Osteocyte (in vitro differentiated cells): ENCODE measurements around the gene ZNF385B. TPM values are rescaled to one million over a fixed set of nuclear protein-coding genes. Genes with fewer than 3 reads are reported as not detected.

Experiments
- DNase-seq: peaks from one replicate; pipeline ENCODE4 v3.0.0; 2021; ENCODE audit warnings: mixed read lengths; ENCODE audit not compliant: unreplicated experiment; ENCODE audit errors: extremely low spot score
- H3K27ac Mint-ChIP-seq: one replicate; pipeline ENCODE4 v1.8.0; 2021; ENCODE audit warnings: mild to moderate bottlenecking, mixed read lengths; ENCODE audit not compliant: unreplicated experiment
- H3K27me3 Mint-ChIP-seq: one replicate; pipeline ENCODE4 v1.8.0; 2021; ENCODE audit warnings: mixed read lengths; ENCODE audit not compliant: unreplicated experiment
- H3K36me3 Mint-ChIP-seq: one replicate; pipeline ENCODE4 v1.8.0; 2021; ENCODE audit warnings: mixed read lengths; ENCODE audit not compliant: unreplicated experiment
- H3K4me1 Mint-ChIP-seq: one replicate; pipeline ENCODE4 v1.8.0; 2021; ENCODE audit warnings: mixed read lengths; ENCODE audit not compliant: unreplicated experiment
- H3K4me3 Mint-ChIP-seq: one replicate; pipeline ENCODE4 v1.8.0; 2021; ENCODE audit warnings: mild to moderate bottlenecking, moderate library complexity, mixed read lengths; ENCODE audit not compliant: unreplicated experiment
- H3K9me3 Mint-ChIP-seq: one replicate; pipeline ENCODE4 v1.8.0; 2021; ENCODE audit warnings: mixed read lengths; ENCODE audit not compliant: unreplicated experiment
- CTCF ChIP-seq: fragments of 200-600 bp; sonication (generic); IDR thresholded peaks from 2 replicates; pipeline ENCODE4 v1.5.0; 2021; ENCODE audit warnings: antibody characterized with exemption, mild to moderate bottlenecking, moderate library complexity
- total RNA-seq: library from RNA; stranded (reverse); gene quantifications from 2 replicates; pipeline ENCODE4 v1.2.1, GENCODE V29; 2021

Gene ZNF385B
- total RNA-seq, 1 donor from 2014 or later: 0.13 TPM

- Mint-ChIP-seq H3K9me3 (peaks cover 3% of the 10 kb centered on the region), H3K36me3 (no peaks in the 10 kb centered on the region), H3K4me3 (no peak overlapping the region), H3K27me3 (no peaks in the 10 kb centered on the region), H3K4me1 (peaks cover 16% of the 10 kb centered on the region), H3K27ac (peak overlapping the region; percentile 12)
- DNase-seq: no peak
- no peak for TF ChIP-seq CTCF
Observed at GRCh38 chr2:179613701-179614100, 247.7 kb downstream of the ZNF385B start.

GRCh38 chr2:179613299-179613651 lies 248.1 kb downstream of the ZNF385B start:
- Mint-ChIP-seq H3K4me3 (no peak overlapping the region), H3K4me1 (peaks cover 19% of the 10 kb centered on the region), H3K27ac (no peak overlapping the region), H3K36me3 (no peaks in the 10 kb centered on the region), H3K9me3 (peaks cover 3% of the 10 kb centered on the region), H3K27me3 (no peaks in the 10 kb centered on the region)
- TF ChIP-seq CTCF: no peak
- no peak for DNase-seq

- Mint-ChIP-seq H3K4me3 (no peak overlapping the region), H3K4me1 (peaks cover 21% of the 10 kb centered on the region), H3K9me3 (peaks cover 3% of the 10 kb centered on the region), H3K36me3 (no peaks in the 10 kb centered on the region), H3K27me3 (no peaks in the 10 kb centered on the region), H3K27ac (no peak overlapping the region)
- DNase-seq: no peak
- TF ChIP-seq CTCF: no peak
Observed at GRCh38 chr2:179612591-179613298, 248.7 kb downstream of the ZNF385B start.

GRCh38 chr2:179612108-179612507 lies 249.3 kb downstream of the ZNF385B start:
- Mint-ChIP-seq H3K36me3 (no peaks in the 10 kb centered on the region), H3K27ac (no peak overlapping the region), H3K9me3 (peaks cover 3% of the 10 kb centered on the region), H3K4me3 (no peak overlapping the region), H3K27me3 (no peaks in the 10 kb centered on the region), H3K4me1 (peaks cover 21% of the 10 kb centered on the region)
- DNase-seq: no peak
- TF ChIP-seq CTCF: no peak

GRCh38 chr2:179606141-179606540 lies 255.3 kb downstream of the ZNF385B start:
- H3K27me3 Mint-ChIP-seq: no peaks in the 10 kb centered on the region
- TF ChIP-seq CTCF: no peak
- no peak overlapping the region for H3K27ac Mint-ChIP-seq
- no peak overlapping the region for H3K4me3 Mint-ChIP-seq
- no peaks in the 10 kb centered on the region for H3K36me3 Mint-ChIP-seq
- DNase-seq: no peak
- H3K9me3 Mint-ChIP-seq: peaks cover 3% of the 10 kb centered on the region
- H3K4me1 Mint-ChIP-seq: peaks cover 5% of the 10 kb centered on the region
